ENCODE results near the gene GRIA3.

DNA sequence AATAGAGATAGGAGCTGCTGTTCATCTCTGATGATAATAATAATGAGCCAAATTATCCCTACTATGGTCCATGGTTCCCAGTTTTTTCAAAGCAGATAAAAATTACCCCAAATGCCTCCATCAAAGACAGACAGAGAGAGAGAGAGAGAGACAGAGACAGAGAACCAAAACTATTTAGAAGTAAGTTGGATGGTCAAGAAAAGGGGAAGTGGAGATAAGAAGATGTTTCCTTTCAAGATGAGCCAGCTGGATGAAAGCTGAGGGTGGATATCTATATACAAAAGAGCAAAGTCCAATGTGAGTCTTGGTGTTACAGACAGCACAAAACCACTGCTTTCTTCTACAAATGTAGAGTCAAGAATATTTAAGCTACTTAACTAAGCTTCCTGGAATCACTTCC is 173.9 kb downstream of the GRIA3 start:
- TF ChIP-seq, protein P1, sequence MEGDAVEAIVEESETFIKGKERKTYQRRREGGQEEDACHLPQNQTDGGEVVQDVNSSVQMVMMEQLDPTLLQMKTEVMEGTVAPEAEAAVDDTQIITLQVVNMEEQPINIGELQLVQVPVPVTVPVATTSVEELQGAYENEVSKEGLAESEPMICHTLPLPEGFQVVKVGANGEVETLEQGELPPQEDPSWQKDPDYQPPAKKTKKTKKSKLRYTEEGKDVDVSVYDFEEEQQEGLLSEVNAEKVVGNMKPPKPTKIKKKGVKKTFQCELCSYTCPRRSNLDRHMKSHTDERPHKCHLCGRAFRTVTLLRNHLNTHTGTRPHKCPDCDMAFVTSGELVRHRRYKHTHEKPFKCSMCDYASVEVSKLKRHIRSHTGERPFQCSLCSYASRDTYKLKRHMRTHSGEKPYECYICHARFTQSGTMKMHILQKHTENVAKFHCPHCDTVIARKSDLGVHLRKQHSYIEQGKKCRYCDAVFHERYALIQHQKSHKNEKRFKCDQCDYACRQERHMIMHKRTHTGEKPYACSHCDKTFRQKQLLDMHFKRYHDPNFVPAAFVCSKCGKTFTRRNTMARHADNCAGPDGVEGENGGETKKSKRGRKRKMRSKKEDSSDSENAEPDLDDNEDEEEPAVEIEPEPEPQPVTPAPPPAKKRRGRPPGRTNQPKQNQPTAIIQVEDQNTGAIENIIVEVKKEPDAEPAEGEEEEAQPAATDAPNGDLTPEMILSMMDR (IDR thresholded peaks at IDR 0.05) = no peak
- no peak for TF ChIP-seq EZH2 (IDR thresholded peaks at IDR 0.05)

Measured in neural progenitor cell (in vitro differentiated cells).